Fibroblast of lung (primary cell): ENCODE results near the gene UST. TPM values are rescaled to one million over a fixed set of nuclear protein-coding genes. Genes with fewer than 3 reads are reported as not detected.
A peak's percentile ranks its signal among the peaks of the same experiment; 100 is the strongest.

Source experiments
- DNase-seq, 2 donors: peaks; one replicate each; pipeline versions ENCODE4 v3.0.0 to v3.0.0-alpha.2; 2010; ENCODE audit warnings: low read depth in 2 of 2
- H2AFZ ChIP-seq: 2 replicates; pipeline ENCODE4 v1.5.1; 2012; ENCODE audit warnings: low read length, control low read depth, inconsistent platforms
- H3K27ac ChIP-seq: 2 replicates; pipeline ENCODE4 v1.5.1; 2011; ENCODE audit warnings: low read length, control low read depth; ENCODE audit not compliant: insufficient read depth
- H3K27me3 ChIP-seq: 2 replicates; pipeline ENCODE4 v1.5.1; 2011; ENCODE audit warnings: mild to moderate bottlenecking, low read length; ENCODE audit not compliant: control insufficient read depth, insufficient read depth
- H3K36me3 ChIP-seq: 2 replicates; pipeline ENCODE4 v1.5.1; 2011; ENCODE audit warnings: low read length; ENCODE audit not compliant: control insufficient read depth, insufficient read depth
- H3K4me1 ChIP-seq: 2 replicates; pipeline ENCODE4 v1.5.1; 2011; ENCODE audit warnings: low read length; ENCODE audit not compliant: control insufficient read depth, insufficient read depth; ENCODE audit errors: extremely low read depth
- H3K4me2 ChIP-seq: 2 replicates; pipeline ENCODE4 v1.5.1; 2011; ENCODE audit warnings: low read length, control low read depth; ENCODE audit not compliant: insufficient read depth; ENCODE audit errors: extremely low read depth
- H3K4me3 ChIP-seq, 4 experiments: fragments of 200-600 bp in 1 of 4; sonication (generic) in 1 of 4; replicated peaks in 1 of 4; 2 replicates each; pipeline ENCODE4 v1.5.1; 2011 to 2016; ENCODE audit warnings: low read length in 4 of 4, low read depth in 3 of 4, mild to moderate bottlenecking in 3 of 4, control low read depth in 2 of 4, inconsistent platforms in 1 of 4, mixed read lengths in 1 of 4; ENCODE audit not compliant: insufficient read depth in 1 of 4; ENCODE audit errors: control extremely low read depth in 1 of 4
- H3K79me2 ChIP-seq: 2 replicates; pipeline ENCODE4 v1.5.1; 2012; ENCODE audit warnings: mild to moderate bottlenecking, low read length, inconsistent platforms; ENCODE audit not compliant: control insufficient read depth, insufficient read depth
- H3K9ac ChIP-seq: 2 replicates; pipeline ENCODE4 v1.5.1; 2011; ENCODE audit warnings: mild to moderate bottlenecking, low read length, control low read depth; ENCODE audit not compliant: insufficient read depth
- H3K9me3 ChIP-seq: 2 replicates; pipeline ENCODE4 v1.5.1; 2012; ENCODE audit warnings: low read depth, low read length; ENCODE audit not compliant: control insufficient read depth, insufficient read depth
- H4K20me1 ChIP-seq: 2 replicates; pipeline ENCODE4 v1.5.1; 2011; ENCODE audit warnings: low read length; ENCODE audit not compliant: control insufficient read depth, insufficient read depth; ENCODE audit errors: extremely low read depth
- EZH2 ChIP-seq: IDR thresholded peaks from 2 replicates; pipeline ENCODE4 v1.5.1; 2012; ENCODE audit warnings: low read length, control low read depth, mild to moderate bottlenecking; ENCODE audit errors: missing control alignments
- polyA plus RNA-seq, 2 donors: library from polyadenylated mRNA; depleted of rRNA in 1 of 2; stranded (reverse) in 1 of 2; unstranded in 1 of 2; fragments of >200 nt; gene quantifications; 2 replicates each; pipeline ENCODE4 v1.2.1, GENCODE V29; 2011 to 2012; ENCODE audit warnings: missing spikeins in 1 of 2
- total RNA-seq: library from RNA; depleted of rRNA; stranded (reverse); fragments of >200 nt; gene quantifications from 2 replicates; pipeline ENCODE4 v1.2.1, GENCODE V29; 2014
- TF ChIP-seq, protein P1 (sequence below), 2 donors: IDR thresholded peaks in 1 of 2; conservative IDR thresholded peaks in 1 of 2; 1 replicate in 1 of 2; 2 replicates in 1 of 2; pipeline ENCODE4 v1.5.1; 2011 to 2012; ENCODE audit warnings: low read length in 2 of 2, control low read depth in 1 of 2, inconsistent platforms in 1 of 2, low read depth in 1 of 2, mild to moderate bottlenecking in 1 of 2

Gene UST
- total and polyA plus RNA-seq, 2 donors (not counting 1 experiment from before 2014, with no cell fraction given), result 6.8 to 19.5 TPM

- Histone ChIP-seq H3K36me3 (no peaks in the 10 kb centered on the region), H3K27ac (no peak overlapping the region), H3K4me2 (peak overlapping the region; percentile 30), H3K27me3 (no peaks in the 10 kb centered on the region), H3K9ac (no peak overlapping the region), H3K9me3 (no peaks in the 10 kb centered on the region), H4K20me1 (no peaks in the 10 kb centered on the region), H3K4me3 (no peak overlapping the region), H2AFZ (no peak overlapping the region), H3K79me2 (no peaks in the 10 kb centered on the region), H3K4me1 (peaks cover 16% of the 10 kb centered on the region)
- no peak for TF ChIP-seq EZH2
- TF ChIP-seq, protein P1, sequence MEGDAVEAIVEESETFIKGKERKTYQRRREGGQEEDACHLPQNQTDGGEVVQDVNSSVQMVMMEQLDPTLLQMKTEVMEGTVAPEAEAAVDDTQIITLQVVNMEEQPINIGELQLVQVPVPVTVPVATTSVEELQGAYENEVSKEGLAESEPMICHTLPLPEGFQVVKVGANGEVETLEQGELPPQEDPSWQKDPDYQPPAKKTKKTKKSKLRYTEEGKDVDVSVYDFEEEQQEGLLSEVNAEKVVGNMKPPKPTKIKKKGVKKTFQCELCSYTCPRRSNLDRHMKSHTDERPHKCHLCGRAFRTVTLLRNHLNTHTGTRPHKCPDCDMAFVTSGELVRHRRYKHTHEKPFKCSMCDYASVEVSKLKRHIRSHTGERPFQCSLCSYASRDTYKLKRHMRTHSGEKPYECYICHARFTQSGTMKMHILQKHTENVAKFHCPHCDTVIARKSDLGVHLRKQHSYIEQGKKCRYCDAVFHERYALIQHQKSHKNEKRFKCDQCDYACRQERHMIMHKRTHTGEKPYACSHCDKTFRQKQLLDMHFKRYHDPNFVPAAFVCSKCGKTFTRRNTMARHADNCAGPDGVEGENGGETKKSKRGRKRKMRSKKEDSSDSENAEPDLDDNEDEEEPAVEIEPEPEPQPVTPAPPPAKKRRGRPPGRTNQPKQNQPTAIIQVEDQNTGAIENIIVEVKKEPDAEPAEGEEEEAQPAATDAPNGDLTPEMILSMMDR (conservative IDR thresholded peaks at IDR 0.05 in 1 of 2, IDR thresholded peaks at IDR 0.05 in 1 of 2; ENCODE audit: low read depth in 1 of 2, low read length in 2 of 2), result no peak
- DNase-seq, result no peak
These were observed 121.0 kb downstream of the UST start for GRCh38 chr6:148867862-148868261.

- no peaks in the 10 kb centered on the region for H4K20me1 ChIP-seq
- no peak overlapping the region for H3K27ac ChIP-seq
- TF ChIP-seq EZH2, result no peak
- TF ChIP-seq, protein P1 (conservative IDR thresholded peaks at IDR 0.05 in 1 of 2, IDR thresholded peaks at IDR 0.05 in 1 of 2; ENCODE audit: low read depth in 1 of 2, low read length in 2 of 2), result no peak
- peak; percentile 71 to 78 for DNase-seq
- no peaks in the 10 kb centered on the region for H3K9me3 ChIP-seq
- no peak overlapping the region for H2AFZ ChIP-seq
- no peak overlapping the region for H3K9ac ChIP-seq
- no peaks in the 10 kb centered on the region for H3K36me3 ChIP-seq
- peak overlapping the region; percentile 30 for H3K4me2 ChIP-seq
- H3K79me2 ChIP-seq, result no peaks in the 10 kb centered on the region
- H3K4me3 ChIP-seq, result no peak overlapping the region
- H3K4me1 ChIP-seq, result peaks cover 16% of the 10 kb centered on the region
- H3K27me3 ChIP-seq, result no peaks in the 10 kb centered on the region
These were observed 121.5 kb downstream of the UST start for GRCh38 chr6:148868314-148868713.

DNA sequence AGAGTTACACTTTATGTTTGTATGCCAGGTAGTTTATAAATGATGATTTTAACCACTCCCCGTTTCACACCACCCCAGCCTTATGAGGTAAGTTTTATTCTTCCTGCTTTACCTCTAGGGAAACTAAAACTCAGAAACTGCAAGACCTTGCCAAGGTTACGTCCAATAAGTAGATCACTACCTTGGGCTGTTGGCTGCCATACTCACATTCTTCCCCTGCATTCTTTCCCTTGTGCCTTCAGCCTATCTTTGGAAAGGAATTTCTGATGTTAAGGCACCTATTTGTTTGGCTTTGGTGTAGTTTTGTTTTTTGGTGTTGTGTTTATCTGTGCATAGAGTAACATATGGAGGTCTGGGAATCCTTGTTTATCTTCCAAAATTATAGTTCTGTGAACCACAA, 122.1 kb downstream of the UST start:
- Histone ChIP-seq H3K9ac (no peak overlapping the region), H3K36me3 (no peaks in the 10 kb centered on the region), H3K4me2 (no peak overlapping the region), H4K20me1 (no peaks in the 10 kb centered on the region), H3K79me2 (no peaks in the 10 kb centered on the region), H2AFZ (no peak overlapping the region), H3K27me3 (no peaks in the 10 kb centered on the region), H3K4me1 (peaks cover 16% of the 10 kb centered on the region), H3K27ac (peak overlapping the region; percentile 26), H3K9me3 (no peaks in the 10 kb centered on the region), H3K4me3 (no peak overlapping the region)
- peak in 1 of 2 donors; percentile 67 for DNase-seq
- TF ChIP-seq EZH2, result no peak
- TF ChIP-seq, protein P1 (conservative IDR thresholded peaks at IDR 0.05 in 1 of 2, IDR thresholded peaks at IDR 0.05 in 1 of 2; ENCODE audit: low read depth in 1 of 2, low read length in 2 of 2), result no peak
